Testis (tissue), 2 donors: ENCODE data around the gene MACROD2.

Experiments used
- CTCF ChIP-seq, 3 experiments: fragments of 450-650 bp in 2 of 3; fragments of 200-600 bp in 1 of 3; sonication (generic) in 1 of 3; IDR thresholded peaks; one replicate each; pipeline ENCODE4 v1.5.1; 2016 to 2019; ENCODE audit warnings: antibody characterized with exemption in 3 of 3, mild to moderate bottlenecking in 2 of 3, moderate library complexity in 1 of 3
- POLR2A ChIP-seq: fragments of 450-650 bp; IDR thresholded peaks from one replicate; pipeline ENCODE4 v1.6.1; 2017; ENCODE audit warnings: antibody characterized with exemption, mild to moderate bottlenecking, moderate library complexity

GRCh38 chr20:16057651-16058050, 2062.3 kb downstream of the MACROD2 start:
- TF ChIP-seq POLR2A = no peak
- no peak for TF ChIP-seq CTCF (IDR thresholded peaks at IDR 0.05)
